WTC11 (cell line): ENCODE measurements around the gene TBCCD1. TPM values are rescaled to one million over a fixed set of nuclear protein-coding genes. Genes with fewer than 3 reads are reported as not detected.

Source experiments
- ATAC-seq: fragments of 200-7000 bp; cut with Tn5 transposase; 2 replicates; pipeline ENCODE4 v1.10.0; 2021; ENCODE audit warnings: mild to moderate bottlenecking, moderate library complexity
- CTCF ChIA-PET: fragments of 300-600 bp; sonication (Branson Sonifier 250); formaldehyde crosslinking; loops from one replicate; lab custom pipeline; 2021; ENCODE audit warnings: antibody characterized with exemption; lab: Charles Lee
- POLR2A ChIA-PET: fragments of 350-600 bp; sonication (Branson Sonifier 250); formaldehyde crosslinking; loops from one replicate; lab custom pipeline; 2021; ENCODE audit warnings: antibody characterized with exemption; lab: Charles Lee
- DNase-seq: peaks from one replicate; pipeline ENCODE4 v3.0.0; 2021; ENCODE audit warnings: low spot score
- H3K27ac Mint-ChIP-seq: 2 replicates; pipeline ENCODE4 v1.8.0; 2021; ENCODE audit warnings: mixed read lengths
- H3K27me3 Mint-ChIP-seq: 2 replicates; pipeline ENCODE4 v1.8.0; 2021; ENCODE audit warnings: low read depth, mild to moderate bottlenecking, moderate library complexity, mixed read lengths
- H3K36me3 Mint-ChIP-seq: 2 replicates; pipeline ENCODE4 v1.8.0; 2021; ENCODE audit warnings: mixed read lengths
- H3K4me1 Mint-ChIP-seq: 2 replicates; pipeline ENCODE4 v1.8.0; 2022; ENCODE audit warnings: mixed read lengths
- H3K4me3 Mint-ChIP-seq: 2 replicates; pipeline ENCODE4 v1.8.0; 2021; ENCODE audit warnings: mild to moderate bottlenecking, moderate library complexity, mixed read lengths
- H3K9me3 Mint-ChIP-seq: 2 replicates; pipeline ENCODE4 v1.8.0; 2021; ENCODE audit warnings: mixed read lengths
- AFF4 ChIP-seq: sonication (generic); formaldehyde crosslinking; IDR thresholded peaks from 2 replicates; pipeline ENCODE4 v1.8.1; 2023; ENCODE audit warnings: mild to moderate bottlenecking, missing genetic modification reagents, borderline replicate concordance
- ARID4B ChIP-seq: sonication (generic); formaldehyde crosslinking; IDR thresholded peaks from 2 replicates; pipeline ENCODE4 v1.8.0; 2023; ENCODE audit warnings: missing genetic modification reagents, mild to moderate bottlenecking, borderline replicate concordance
- ATF2 ChIP-seq: sonication (generic); formaldehyde crosslinking; IDR thresholded peaks from 2 replicates; pipeline ENCODE4 v1.8.1; 2022; ENCODE audit warnings: low read depth, missing genetic modification reagents, borderline replicate concordance
- CDX4 ChIP-seq: fragments of 250-450 bp; sonication (Bioruptor Pico); IDR thresholded peaks from 2 replicates; pipeline ENCODE4 v1.9.0; 2021; ENCODE audit warnings: moderate library complexity, mild to moderate bottlenecking, inconsistent platforms, borderline replicate concordance
- ESRRA ChIP-seq: sonication (generic); formaldehyde crosslinking; IDR thresholded peaks from 2 replicates; pipeline ENCODE4 v1.8.1; 2022; ENCODE audit warnings: mild to moderate bottlenecking, missing genetic modification reagents, borderline replicate concordance
- FOXJ3 ChIP-seq: sonication (generic); formaldehyde crosslinking; IDR thresholded peaks from 2 replicates; pipeline ENCODE4 v1.9.0; 2021; ENCODE audit warnings: missing genetic modification reagents, mild to moderate bottlenecking, borderline replicate concordance
- JAZF1 ChIP-seq: fragments of 250-450 bp; sonication (Bioruptor Pico); IDR thresholded peaks from 2 replicates; pipeline ENCODE4 v1.9.0; 2021; ENCODE audit warnings: moderate library complexity, mild to moderate bottlenecking, inconsistent platforms
- JUN ChIP-seq: sonication (generic); formaldehyde crosslinking; IDR thresholded peaks from 2 replicates; pipeline ENCODE4 v1.8.0; 2023; ENCODE audit warnings: mild to moderate bottlenecking, missing genetic modification reagents
- MYBL2 ChIP-seq: sonication (generic); formaldehyde crosslinking; IDR thresholded peaks from 2 replicates; pipeline ENCODE4 v1.8.1; 2023; ENCODE audit warnings: mild to moderate bottlenecking, moderate library complexity, missing genetic modification reagents
- NFATC4 ChIP-seq: fragments of 250-450 bp; sonication (Bioruptor Pico); IDR thresholded peaks from 2 replicates; pipeline ENCODE4 v1.9.0; 2021; ENCODE audit warnings: mild to moderate bottlenecking
- PREB ChIP-seq: sonication (generic); formaldehyde crosslinking; IDR thresholded peaks from 2 replicates; pipeline ENCODE4 v1.8.1; 2022; ENCODE audit warnings: mild to moderate bottlenecking, missing genetic modification reagents, moderate library complexity, borderline replicate concordance
- ZNF232 ChIP-seq: sonication (generic); formaldehyde crosslinking; IDR thresholded peaks from 2 replicates; pipeline ENCODE4 v1.8.0; 2022; ENCODE audit warnings: mild to moderate bottlenecking, missing genetic modification reagents
- ZNF512 ChIP-seq: sonication (generic); formaldehyde crosslinking; IDR thresholded peaks from 2 replicates; pipeline ENCODE4 v1.8.1; 2022; ENCODE audit warnings: missing genetic modification reagents, borderline replicate concordance
- ZNF532 ChIP-seq: fragments of 250-450 bp; sonication (Bioruptor Pico); IDR thresholded peaks from 2 replicates; pipeline ENCODE4 v1.9.0; 2021; ENCODE audit warnings: mild to moderate bottlenecking, borderline replicate concordance
- total RNA-seq: library from RNA; stranded (reverse); gene quantifications from 3 replicates; pipeline ENCODE4 v1.2.3, GENCODE V29; 2021

Gene TBCCD1
- total RNA-seq, 1 experiment from 2014 or later: 10.6 TPM

- Mint-ChIP-seq H3K4me3 (no peak overlapping the region), H3K27ac (no peak overlapping the region), H3K9me3 (no peaks in the 10 kb centered on the region), H3K36me3 (no peaks in the 10 kb centered on the region), H3K4me1 (peaks cover 21% of the 10 kb centered on the region), H3K27me3 (no peaks in the 10 kb centered on the region; the same call in 1 of the 2 replicates)
- no peak for ATAC-seq
- ChIA-PET POLR2A (interaction anchor here (0.5 kb wide), 1 partner anchor 704 kb away, joined by 3 read pairs; no protein-coding TSS in a partner anchor), CTCF (interaction anchor here (1.5 to 2.0 kb wide), 2 partner anchors 15 to 264 kb away, joined by 5 to 6 read pairs; no protein-coding TSS in a partner anchor)
- no peak for DNase-seq
- no peak for TF ChIP-seq MYBL2 (CRISPR knock-in tag)
- TF ChIP-seq ZNF512: no peak
- no peak for TF ChIP-seq NFATC4 (CRISPR knock-in tag)
- no peak for TF ChIP-seq CDX4 (CRISPR knock-in tag)
- TF ChIP-seq JUN (CRISPR knock-in tag): no peak
- no peak for TF ChIP-seq AFF4 (CRISPR knock-in tag)
- no peak for TF ChIP-seq PREB (CRISPR knock-in tag)
- no peak for TF ChIP-seq ESRRA (CRISPR knock-in tag)
- TF ChIP-seq FOXJ3 (CRISPR knock-in tag): no peak
- TF ChIP-seq ZNF232: no peak
- no peak for TF ChIP-seq ZNF532 (CRISPR knock-in tag)
- TF ChIP-seq ATF2: no peak
- TF ChIP-seq ARID4B: no peak
- no peak for TF ChIP-seq JAZF1
Measured at GRCh38 chr3:186526256-186526606, 40.9 kb downstream of the TBCCD1 start.
